GM19468 (cell line): Measurements from ENCODE around the gene EMILIN3.

Source experiments
- ATAC-seq: cut with Tn5 transposase; IDR thresholded peaks from one replicate; pipeline ENCODE4 v1.9.1; 2021; ENCODE audit warnings: mild to moderate bottlenecking, moderate library complexity, moderate number of reproducible peaks; ENCODE audit not compliant: unreplicated experiment; ENCODE audit errors: extremely low read depth

EMILIN3 gene

DNA sequence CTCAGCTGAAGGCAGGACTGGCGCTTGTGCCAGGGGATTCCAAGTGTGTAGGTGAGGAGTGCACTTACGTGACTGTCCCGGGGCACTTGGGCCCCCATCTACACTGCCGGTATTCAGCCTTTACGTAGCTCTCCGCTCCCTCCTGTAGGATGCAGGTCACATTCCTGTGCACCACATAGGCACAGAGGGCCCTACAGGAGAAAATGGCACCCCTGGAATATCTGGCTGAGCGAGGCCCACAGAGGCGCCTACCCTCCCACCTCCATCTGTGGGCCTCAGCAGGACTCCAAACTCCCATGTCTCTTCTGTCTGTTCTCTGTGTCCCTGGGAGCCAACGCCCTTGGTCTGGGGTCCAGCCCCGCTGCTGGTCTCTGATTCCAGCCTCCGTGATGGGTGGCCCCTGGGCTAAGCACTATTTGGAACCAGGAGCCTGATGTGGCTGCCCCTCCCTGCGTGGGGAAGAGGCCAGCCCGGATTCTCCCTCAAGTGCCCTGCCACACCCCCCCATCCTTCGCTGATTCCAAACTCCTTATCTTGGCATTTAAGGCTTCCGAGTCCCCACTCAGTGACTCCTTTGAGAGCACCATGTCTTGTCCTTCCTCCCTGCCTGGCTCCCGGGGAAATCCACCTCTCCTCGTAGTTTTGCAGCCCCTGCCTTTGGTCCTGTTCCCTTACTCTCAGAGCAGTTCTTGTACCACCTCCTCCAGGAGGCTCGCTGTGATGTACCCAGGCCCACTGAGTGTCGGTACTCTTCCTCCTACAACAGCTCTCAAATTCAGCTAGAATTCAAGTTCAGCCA lies 1.5 kb downstream of the EMILIN3 start:
- no peak for ATAC-seq

DNA sequence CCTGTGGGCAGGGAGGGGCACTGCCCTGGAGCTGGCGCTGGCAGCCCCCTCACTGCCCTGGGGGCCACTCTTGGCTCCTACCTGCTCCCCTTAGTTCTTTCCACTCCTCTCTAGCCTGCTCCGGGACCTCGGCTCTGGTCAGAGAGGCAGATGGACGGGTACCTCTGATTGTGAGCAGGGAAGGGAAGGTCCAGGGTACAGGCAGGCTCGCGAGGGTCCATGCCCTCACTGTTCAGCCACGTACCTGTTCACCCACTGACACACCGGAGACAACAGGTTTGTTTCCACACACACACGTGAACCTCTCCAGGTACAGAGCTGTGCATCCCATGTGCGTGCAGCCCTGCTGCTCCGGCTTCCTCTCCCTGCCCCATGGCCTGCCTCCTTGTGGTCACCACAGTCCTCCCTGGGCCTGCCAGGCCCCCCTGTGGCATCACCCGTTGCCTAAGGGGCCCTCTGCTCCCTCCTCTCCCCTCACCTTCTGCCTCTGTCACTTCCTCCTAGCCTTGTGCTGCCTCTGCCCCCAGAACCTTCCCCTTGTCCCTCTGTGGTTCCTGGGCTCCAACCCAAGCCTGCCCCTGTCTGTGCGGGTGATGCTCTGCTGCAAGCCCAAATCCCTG lies 2.3 kb downstream of the EMILIN3 start:
- no peak for ATAC-seq

- ATAC-seq: no peak
Observed at GRCh38 chr20:41363601-41364000, 3.0 kb downstream of the EMILIN3 start.

DNA sequence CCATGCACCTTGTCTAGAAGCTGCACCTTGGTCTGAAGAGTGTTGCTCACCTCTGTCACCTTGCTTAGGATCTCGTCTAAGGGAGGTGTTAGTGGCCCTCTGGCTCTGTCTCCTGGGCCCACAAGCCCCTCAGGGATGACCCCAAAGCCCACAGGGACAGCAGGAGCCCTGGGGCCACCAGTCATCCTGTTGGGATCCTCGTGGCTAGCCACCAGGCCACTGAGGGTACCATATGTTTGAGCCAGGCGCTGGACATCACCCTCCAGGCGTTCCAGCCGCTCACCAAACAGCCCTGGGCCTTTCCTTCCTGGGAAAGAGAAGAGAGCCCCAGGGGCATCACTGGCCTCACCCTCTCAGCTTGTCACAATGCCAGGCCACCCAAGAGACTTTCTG lies 3.9 kb downstream of the EMILIN3 start:
- no peak for ATAC-seq

- ATAC-seq: no peak
Observed at GRCh38 chr20:41361757-41362747, 4.6 kb downstream of the EMILIN3 start.

DNA sequence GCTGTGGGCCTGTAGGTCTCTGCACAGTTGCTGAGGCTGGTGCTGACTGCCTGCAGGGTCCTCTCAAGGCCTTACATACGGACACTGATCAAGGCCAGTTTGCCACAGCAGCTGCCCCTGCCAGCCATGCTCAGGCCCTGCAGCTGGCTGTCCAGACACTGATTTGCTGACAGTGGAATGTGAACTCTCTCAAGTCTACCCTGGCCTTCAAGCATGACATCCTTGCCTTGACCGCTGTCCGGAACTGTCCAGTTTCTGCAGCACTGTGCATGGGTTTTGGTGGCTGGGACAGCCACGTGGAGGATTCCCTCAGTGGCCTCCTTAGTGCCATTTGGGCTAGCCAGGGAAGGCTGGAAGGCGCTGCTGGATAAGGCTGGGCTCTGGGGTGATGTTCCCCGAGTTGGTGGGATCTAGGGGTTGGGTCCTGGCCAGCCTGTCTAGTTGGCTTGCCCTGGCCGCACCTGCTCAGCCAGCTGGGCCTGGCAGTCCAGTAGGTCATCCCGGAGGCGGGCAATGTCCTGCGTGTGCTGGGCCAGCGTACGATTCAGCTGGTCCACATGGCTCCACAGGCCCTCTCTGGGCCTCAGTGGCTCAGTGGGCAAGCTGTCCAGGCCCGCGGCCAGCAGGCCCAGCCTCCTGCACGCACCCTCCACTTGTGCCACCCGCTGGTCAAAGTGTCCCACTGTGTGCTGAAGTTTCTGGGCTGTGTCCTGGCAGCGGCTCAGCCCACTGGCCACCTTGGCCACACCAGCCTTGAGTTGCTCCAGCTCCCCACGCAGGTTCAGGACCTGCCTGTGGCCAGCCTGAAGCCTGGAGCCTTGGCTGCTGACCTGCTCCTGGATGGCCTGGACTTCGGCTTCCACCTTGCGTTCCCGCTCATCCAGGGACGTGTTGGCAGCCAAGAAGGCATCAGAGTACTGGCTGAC lies 5.5 kb downstream of the EMILIN3 start:
- ATAC-seq: no peak

GRCh38 chr20:41359541-41360011 lies 7.0 kb downstream of the EMILIN3 start:
- ATAC-seq: no peak

DNA sequence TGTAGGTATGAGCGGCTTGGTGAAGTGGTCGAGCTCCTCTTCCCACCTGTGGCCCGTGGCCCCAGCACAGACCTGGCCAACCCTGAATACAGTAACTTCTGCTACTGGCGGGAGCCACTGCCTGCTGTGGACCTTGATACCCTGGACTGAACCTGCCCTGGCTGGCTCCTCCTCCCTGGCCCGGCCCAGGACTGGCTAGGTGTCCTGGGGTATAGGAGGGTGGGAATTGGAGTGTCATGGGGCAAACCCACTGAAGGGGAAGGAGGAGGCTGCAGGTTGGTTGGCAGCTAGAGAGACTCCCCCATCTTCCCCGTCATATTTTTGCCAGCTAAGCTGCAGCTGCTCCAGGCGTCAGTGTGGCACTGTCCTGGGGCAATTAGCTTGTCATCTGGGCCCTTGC lies 7.9 kb downstream of the EMILIN3 start:
- ATAC-seq: no peak

- ATAC-seq: no peak
Observed at GRCh38 chr20:41358230-41358629, 8.4 kb downstream of the EMILIN3 start.

DNA sequence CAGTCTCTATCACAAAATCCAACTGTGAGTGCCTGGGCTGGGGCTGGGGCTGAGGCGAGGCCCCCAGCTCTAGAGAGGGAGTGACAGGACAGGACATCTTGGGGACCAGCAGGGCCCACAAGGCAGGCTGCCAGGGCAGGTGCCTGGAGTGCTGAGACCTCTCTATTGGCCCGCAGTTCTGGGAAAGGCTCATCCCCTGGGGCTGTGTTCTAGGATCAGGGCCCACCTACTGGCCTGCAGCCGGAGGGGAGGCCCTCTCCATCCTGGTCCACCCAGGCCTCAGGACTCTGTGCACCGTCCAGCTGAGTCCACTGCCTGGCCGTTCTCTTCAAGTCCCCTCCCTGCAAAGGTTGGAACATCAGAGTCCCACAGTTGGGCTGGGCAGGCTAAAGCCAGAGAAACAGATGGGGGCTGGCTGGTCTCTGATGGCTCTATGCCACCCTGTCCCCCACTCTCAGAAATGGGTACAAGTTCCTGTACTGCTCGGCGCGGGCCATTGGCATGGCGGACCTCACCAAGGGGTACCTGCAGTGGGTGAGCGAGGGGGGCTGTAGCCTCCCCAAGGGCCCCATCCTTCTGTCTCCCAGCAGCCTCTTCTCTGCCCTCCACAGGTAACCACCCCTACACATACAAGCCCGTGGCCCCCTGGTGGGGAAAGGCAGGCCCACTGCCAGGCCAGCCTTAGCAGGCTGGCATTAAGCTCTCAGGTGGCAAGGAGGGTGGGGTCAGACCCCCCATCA lies 9.0 kb downstream of the EMILIN3 start:
- no peak for ATAC-seq

DNA sequence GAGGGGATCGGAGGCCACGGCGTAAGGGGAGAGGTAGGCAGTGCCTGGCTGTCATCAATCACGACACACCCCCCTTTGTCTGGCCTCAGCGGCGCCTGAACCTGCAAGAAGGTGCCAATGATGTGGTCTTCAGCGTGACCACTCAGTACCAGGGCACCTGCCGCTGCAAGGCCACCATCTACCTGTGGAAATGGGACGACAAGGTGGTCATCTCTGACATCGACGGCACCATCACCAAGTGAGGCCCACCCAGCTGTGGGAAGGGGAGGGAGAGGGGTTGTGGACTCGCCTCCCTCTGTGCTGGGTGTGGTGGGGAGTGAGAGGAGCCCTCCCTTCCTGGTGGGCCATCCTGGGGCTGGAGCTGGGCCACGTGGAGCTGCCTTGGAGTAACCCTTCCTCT lies 9.7 kb downstream of the EMILIN3 start:
- no peak for ATAC-seq

DNA sequence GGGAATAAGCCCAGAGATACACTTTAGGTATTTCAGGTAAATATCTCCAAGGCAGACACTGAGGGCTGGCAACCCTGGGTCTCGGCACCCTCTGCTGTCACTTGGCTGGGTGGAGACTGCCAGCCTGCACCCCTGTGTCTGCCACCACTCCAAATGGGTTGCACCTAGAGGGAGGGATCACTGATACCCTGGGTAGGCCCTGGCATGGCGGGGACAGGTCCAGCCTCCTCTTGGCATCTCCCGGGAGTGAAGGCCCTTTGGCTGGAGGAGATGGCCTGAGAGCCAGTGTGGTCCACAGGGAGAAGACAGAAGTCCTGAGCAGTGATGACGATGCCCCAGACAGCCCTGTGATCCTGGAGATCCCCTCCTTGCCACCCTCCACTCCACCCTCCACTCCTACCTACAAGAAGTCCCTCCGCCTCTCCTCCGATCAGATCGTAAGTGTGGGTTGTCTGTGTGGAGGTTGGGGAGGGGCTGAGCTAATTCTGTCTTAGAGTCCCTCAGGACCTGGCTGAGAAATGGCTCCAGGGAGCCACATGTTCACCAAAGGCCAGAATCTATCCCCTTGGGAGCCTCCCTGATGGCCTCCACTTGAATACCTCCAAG lies 10.9 kb downstream of the EMILIN3 start:
- no peak for ATAC-seq

- no peak for ATAC-seq
Observed at GRCh38 chr20:41355192-41355591, 11.4 kb downstream of the EMILIN3 start.

DNA sequence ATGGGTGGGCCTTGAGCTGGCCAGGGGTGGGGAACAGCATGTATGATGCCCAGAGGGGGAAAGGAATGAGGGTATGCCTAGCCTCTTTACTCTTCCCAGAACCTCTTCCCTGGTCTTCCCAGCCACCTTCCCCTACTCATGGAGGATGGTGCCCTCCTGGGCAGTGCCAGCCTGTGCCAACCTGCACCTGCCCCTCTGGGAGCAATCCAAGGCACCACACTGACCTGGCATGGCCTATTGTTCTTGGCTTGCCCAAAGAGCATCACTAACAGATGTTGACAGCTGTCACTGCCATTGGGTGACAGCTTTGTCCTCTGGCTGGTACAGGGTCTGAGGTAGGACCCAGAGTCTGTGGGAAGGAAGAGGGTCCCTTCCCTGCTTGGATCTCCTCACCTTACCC lies 13.1 kb downstream of the EMILIN3 start:
- ATAC-seq: no peak

DNA sequence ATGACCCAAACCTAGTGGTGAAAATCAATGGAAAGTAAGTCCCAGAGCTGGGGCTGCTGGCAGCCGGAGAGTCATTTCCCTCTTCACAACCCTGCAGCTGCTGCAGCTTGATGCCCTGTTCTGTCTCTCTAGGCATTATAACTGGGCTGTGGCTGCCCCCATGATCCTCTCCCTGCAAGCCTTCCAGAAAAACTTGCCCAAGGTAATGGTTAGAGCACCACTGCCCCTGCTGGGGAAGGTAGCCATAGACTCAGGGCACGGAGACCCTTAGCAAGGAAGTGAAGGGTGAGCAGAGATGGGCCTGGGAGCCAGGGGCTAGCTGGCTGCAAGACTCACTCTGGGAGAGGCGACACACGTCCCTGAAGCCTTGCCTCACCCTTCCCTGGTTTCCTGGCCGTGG lies 14.0 kb downstream of the EMILIN3 start:
- no peak for ATAC-seq

DNA sequence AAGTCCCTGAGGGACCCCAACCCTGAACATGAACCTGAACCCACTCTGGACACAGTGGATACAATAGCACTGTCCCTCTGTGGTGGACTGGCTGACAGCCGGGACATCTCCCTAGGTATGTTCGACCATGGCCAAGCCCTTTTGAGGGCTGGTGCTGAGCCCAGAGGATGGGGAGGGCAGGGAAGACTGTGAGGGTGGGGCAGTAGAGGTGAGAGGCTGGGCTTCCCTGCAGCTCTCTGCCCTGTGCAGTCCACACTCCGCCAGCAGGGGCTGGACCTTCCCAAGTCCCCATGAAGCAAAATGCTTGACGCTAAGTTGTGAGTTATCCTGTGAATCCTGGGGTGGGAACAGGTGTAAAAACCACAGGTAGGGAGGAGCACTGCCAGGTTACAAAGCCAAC lies 14.5 kb downstream of the EMILIN3 start:
- ATAC-seq: no peak

DNA sequence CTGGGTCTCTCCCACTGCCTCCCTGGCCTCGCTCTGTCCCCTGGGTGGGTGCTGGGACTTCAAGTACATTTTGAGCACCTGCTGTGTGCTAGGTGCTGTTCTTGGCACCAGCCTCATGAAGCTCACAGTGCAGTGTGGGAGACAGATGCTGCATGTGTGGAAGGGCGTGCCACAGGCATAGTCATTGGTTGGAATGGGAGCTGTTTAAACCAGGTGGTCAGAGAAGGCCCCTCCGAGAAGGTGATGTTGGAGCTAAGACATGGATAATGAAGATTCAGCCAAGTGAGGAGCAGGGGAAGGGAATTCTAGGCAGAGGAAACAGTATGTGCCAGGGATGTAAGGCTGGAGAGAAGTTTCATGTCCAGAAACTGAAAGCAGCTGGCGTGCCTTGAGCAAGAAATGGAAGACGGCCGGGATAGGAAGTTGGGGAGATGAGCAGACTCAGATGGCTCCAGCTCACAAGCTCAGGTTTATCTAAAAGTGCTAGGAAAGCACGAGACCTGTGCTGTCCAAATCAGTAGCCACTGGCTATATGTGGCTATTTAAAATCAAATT lies 16.1 kb downstream of the EMILIN3 start:
- ATAC-seq: no peak

DNA sequence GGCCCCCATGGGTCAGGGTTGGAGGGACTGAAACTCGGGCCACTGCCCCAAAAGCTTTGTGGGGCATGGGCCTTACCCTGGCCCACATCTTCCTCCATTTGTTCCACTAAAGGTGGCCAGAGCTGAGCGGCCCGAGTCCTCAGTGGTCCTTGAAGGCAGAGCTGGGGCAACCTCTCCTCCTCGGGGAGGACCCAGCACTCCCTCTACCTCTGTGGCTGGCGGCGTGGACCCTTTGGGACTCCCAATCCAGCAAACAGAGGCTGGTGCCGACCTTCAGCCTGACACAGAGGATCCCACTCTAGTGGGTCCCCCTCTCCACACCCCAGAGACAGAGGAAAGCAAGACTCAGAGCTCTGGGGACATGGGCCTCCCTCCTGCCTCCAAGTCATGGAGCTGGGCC lies 16.7 kb downstream of the EMILIN3 start:
- ATAC-seq: no peak
